Activated T-cell treated with anti-CD3 and anti-CD28 coated beads, Interleukin-2, amount 50 U/mL, for 72 hours (primary cell): Measurements from ENCODE around the gene ENTREP3. TPM values are rescaled to one million over a fixed set of nuclear protein-coding genes. Genes with fewer than 3 reads are reported as not detected.

Source experiments
- ATAC-seq, 2 donors: fragments of 150-1000 bp; cut with Tn5 transposase; replicated peaks in 1 of 2; 2 replicates each; pipeline ENCODE4 v1.10.0; 2021; ENCODE audit warnings: moderate library complexity in 2 of 2, mild to moderate bottlenecking in 1 of 2
- DNase-seq, 2 donors: peaks; one replicate each; pipeline ENCODE4 v3.0.0; 2021 to 2022; ENCODE audit warnings: mixed read lengths in 1 of 2
- H3K27ac Mint-ChIP-seq: one replicate; pipeline ENCODE4 v1.8.0; 2022; ENCODE audit warnings: mild to moderate bottlenecking, moderate library complexity, mixed read lengths
- H3K27me3 Mint-ChIP-seq: one replicate; pipeline ENCODE4 v1.8.0; 2022; ENCODE audit warnings: low read depth, mixed read lengths
- H3K36me3 Mint-ChIP-seq, 2 donors: one replicate each; pipeline ENCODE4 v1.8.0; 2022; ENCODE audit warnings: mixed read lengths in 2 of 2, mild to moderate bottlenecking in 1 of 2; ENCODE audit not compliant: insufficient read depth in 2 of 2
- H3K4me1 Mint-ChIP-seq: one replicate; pipeline ENCODE4 v1.8.0; 2022; ENCODE audit warnings: low read depth, mixed read lengths
- H3K4me3 Mint-ChIP-seq, 2 donors: one replicate each; pipeline ENCODE4 v1.8.0; 2022; ENCODE audit warnings: mild to moderate bottlenecking in 2 of 2, mixed read lengths in 2 of 2, moderate library complexity in 2 of 2
- H3K9me3 Mint-ChIP-seq, 2 donors: one replicate each; pipeline ENCODE4 v1.8.0; 2022; ENCODE audit warnings: mixed read lengths in 2 of 2
- total RNA-seq, 2 donors: library from RNA; stranded (reverse); gene quantifications; one replicate each; pipeline ENCODE4 v1.2.3, GENCODE V29; 2022

The ENTREP3 gene
- total RNA-seq, 2 donors from 2014 or later = 30.7 to 33.8 TPM

- no peak overlapping the region for H3K4me3 Mint-ChIP-seq
- H3K27me3 Mint-ChIP-seq = no peaks in the 10 kb centered on the region
- ATAC-seq (no peak), DNase-seq (no peak)
- no peak overlapping the region for H3K27ac Mint-ChIP-seq
- H3K36me3 Mint-ChIP-seq = peaks cover 0 to 2% of the 10 kb centered on the region in 2 donors
- H3K9me3 Mint-ChIP-seq = no peaks in the 10 kb centered on the region
- H3K4me1 Mint-ChIP-seq = peaks cover 31% of the 10 kb centered on the region
Observed at GRCh38 chr1:155205035-155205434, 50.2 kb downstream of the ENTREP3 start.

DNA sequence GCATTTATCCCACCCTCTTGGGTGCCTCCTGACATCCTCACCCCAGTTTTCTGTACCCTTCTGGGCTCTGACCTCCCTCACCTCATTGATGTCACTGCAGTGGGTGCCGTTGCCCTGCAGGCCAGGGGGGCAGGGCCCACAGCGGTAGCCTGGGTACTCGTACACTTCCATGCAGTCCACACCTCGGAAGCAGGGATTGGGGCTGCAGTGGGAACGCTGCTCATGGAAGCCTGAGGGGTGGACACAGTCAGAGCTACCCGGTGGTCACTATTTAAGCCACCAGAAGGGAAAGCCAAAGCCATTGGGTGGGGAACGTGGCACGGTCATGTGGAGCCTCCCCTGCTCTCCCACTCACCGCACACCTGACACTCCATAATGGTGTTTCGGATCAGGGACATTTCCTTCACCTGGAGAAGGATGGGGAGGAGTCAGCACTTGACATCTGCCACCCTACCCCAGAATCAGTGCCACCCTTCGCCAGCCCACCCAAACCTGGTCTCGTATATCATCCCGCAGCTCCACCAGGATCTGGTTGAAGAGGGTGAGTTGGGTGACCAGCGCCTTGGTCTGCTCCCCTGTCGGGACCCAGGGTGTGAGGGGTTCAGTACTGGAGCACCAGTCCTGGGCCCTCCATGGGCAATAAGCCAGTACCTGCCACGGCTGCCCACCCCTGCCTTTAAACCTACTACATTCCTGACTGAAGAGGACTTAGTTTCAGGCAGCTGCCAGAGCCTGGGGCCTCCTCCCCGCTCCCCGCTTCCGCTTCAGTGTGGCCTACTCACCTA is 52.4 kb downstream of the ENTREP3 start:
- H3K9me3 Mint-ChIP-seq = no peaks in the 10 kb centered on the region
- no peak overlapping the region for H3K27ac Mint-ChIP-seq
- H3K4me3 Mint-ChIP-seq = no peak overlapping the region
- no peaks in the 10 kb centered on the region for H3K36me3 Mint-ChIP-seq
- ATAC-seq (no peak), DNase-seq (no peak)
- H3K27me3 Mint-ChIP-seq = no peaks in the 10 kb centered on the region
- H3K4me1 Mint-ChIP-seq = peaks cover 18% of the 10 kb centered on the region

- no peaks in the 10 kb centered on the region for H3K36me3 Mint-ChIP-seq
- ATAC-seq (no peak), DNase-seq (no peak)
- H3K27me3 Mint-ChIP-seq = no peaks in the 10 kb centered on the region
- peaks cover 11% of the 10 kb centered on the region for H3K4me1 Mint-ChIP-seq
- H3K4me3 Mint-ChIP-seq = no peak overlapping the region
- no peak overlapping the region for H3K27ac Mint-ChIP-seq
- no peaks in the 10 kb centered on the region for H3K9me3 Mint-ChIP-seq
Observed at GRCh38 chr1:155202198-155202597, 53.1 kb downstream of the ENTREP3 start.

GRCh38 chr1:155200920-155201319 is 54.4 kb downstream of the ENTREP3 start:
- no peak overlapping the region for H3K27ac Mint-ChIP-seq
- H3K4me1 Mint-ChIP-seq = peaks cover 1% of the 10 kb centered on the region
- ATAC-seq (no peak), DNase-seq (no peak)
- H3K27me3 Mint-ChIP-seq = no peaks in the 10 kb centered on the region
- no peaks in the 10 kb centered on the region for H3K36me3 Mint-ChIP-seq
- no peak overlapping the region for H3K4me3 Mint-ChIP-seq
- H3K9me3 Mint-ChIP-seq = no peaks in the 10 kb centered on the region

GRCh38 chr1:155199792-155200191 is 55.5 kb downstream of the ENTREP3 start:
- ATAC-seq (no peak), DNase-seq (no peak)
- Mint-ChIP-seq H3K27ac (no peak overlapping the region), H3K36me3 (no peaks in the 10 kb centered on the region), H3K27me3 (no peaks in the 10 kb centered on the region), H3K4me3 (no peak overlapping the region), H3K4me1 (peaks cover 7% of the 10 kb centered on the region), H3K9me3 (no peaks in the 10 kb centered on the region)

- Mint-ChIP-seq H3K36me3 (peaks cover 0 to 3% of the 10 kb centered on the region in 2 donors), H3K9me3 (no peaks in the 10 kb centered on the region), H3K27ac (no peak overlapping the region), H3K4me3 (no peak overlapping the region), H3K27me3 (no peaks in the 10 kb centered on the region), H3K4me1 (peaks cover 16% of the 10 kb centered on the region)
- DNase-seq (no peak), ATAC-seq (no peak)
Observed at GRCh38 chr1:155198547-155198906, 56.8 kb downstream of the ENTREP3 start.

DNA sequence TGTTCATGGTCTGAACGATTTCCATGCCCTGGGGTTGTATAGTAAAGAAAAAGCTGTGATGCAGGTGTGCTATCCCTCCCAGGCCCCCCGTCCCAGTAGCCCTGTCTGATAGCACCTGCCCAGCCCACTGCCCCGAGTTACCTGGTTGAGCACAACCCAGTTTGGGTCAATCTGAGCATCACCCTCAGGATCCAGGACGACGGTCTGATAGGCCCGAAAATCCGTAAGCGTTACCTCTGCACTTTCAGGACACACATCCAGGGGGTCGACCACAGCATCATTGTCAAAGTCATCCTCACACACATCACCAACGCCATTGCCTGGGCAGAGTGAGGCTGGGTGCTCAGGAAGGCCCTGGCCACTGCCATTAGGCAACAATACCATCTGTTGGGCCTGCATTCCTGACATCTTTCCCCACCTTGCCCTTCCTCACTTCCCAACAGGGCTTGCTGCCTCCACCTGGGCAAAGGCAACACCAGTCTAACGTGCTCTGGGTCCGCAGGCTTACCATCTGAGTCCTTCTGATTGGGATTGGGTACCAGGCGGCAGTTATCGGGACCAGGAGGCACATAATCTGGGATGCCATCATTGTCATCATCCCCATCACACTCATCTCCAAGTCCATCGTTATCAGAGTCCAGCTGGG is 57.3 kb downstream of the ENTREP3 start:
- DNase-seq (no peak), ATAC-seq (no peak)
- Mint-ChIP-seq H3K27ac (no peak overlapping the region), H3K4me1 (peaks cover 21% of the 10 kb centered on the region), H3K36me3 (peaks cover 0 to 3% of the 10 kb centered on the region in 2 donors), H3K4me3 (no peak overlapping the region), H3K27me3 (no peaks in the 10 kb centered on the region), H3K9me3 (no peaks in the 10 kb centered on the region)

Other genes with a start within 250 kb of the ENTREP3 start
- 1 to 10 TPM; 1.1 to 1.4 TPM for gene DCST2, start 221.7 kb downstream of the ENTREP3 start, total RNA-seq
- under 1 TPM in 1 of 2 donors, not detected in 1; 0.10 TPM for gene DCST1, start 221.7 kb downstream of the ENTREP3 start, total RNA-seq
- 10 to 100 TPM; 40.8 to 42.1 TPM for gene ADAM15, start 204.2 kb downstream of the ENTREP3 start, total RNA-seq
- gene EFNA4, start 191.7 kb downstream of the ENTREP3 start, total RNA-seq = 1 to 10 TPM; 3.4 to 4.0 TPM
- 1 to 10 TPM; 4.1 to 4.7 TPM for gene EFNA3, start 176.6 kb downstream of the ENTREP3 start, total RNA-seq
- 1 to 10 TPM in 1 of 2 donors, under 1 TPM in 1; 1.00 to 1.4 TPM for gene EFNA1, start 127.6 kb downstream of the ENTREP3 start, total RNA-seq
- gene SLC50A1, start 119.6 kb downstream of the ENTREP3 start, total RNA-seq = 10 to 100 TPM; 65.0 to 66.3 TPM
- gene DPM3, start 115.0 kb downstream of the ENTREP3 start, total RNA-seq = 10 to 100 TPM; 49.4 to 58.9 TPM
- gene KRTCAP2, start 82.2 kb downstream of the ENTREP3 start, total RNA-seq = 100 to 1,000 TPM; 199 to 203 TPM
- gene TRIM46, start 81.6 kb downstream of the ENTREP3 start, total RNA-seq = 1 to 10 TPM; 8.6 to 9.8 TPM
- 10 to 100 TPM; 24.7 to 28.7 TPM for gene THBS3, start 47.6 kb downstream of the ENTREP3 start, total RNA-seq
- 10 to 100 TPM; 25.5 to 27.4 TPM for gene MTX1, start 46.8 kb downstream of the ENTREP3 start, total RNA-seq
- gene SCAMP3, start 6.9 kb upstream of the ENTREP3 start, total RNA-seq = 100 to 1,000 TPM; 112 to 114 TPM
- 10 to 100 TPM; 72.4 to 77.9 TPM for gene CLK2, start 18.0 kb upstream of the ENTREP3 start, total RNA-seq
- 1 to 10 TPM; 3.6 to 4.1 TPM for gene HCN3, start 22.0 kb upstream of the ENTREP3 start, total RNA-seq
- gene PKLR, start 46.0 kb upstream of the ENTREP3 start, total RNA-seq = not detected
- gene FDPS, start 53.4 kb upstream of the ENTREP3 start, total RNA-seq = 100 to 1,000 TPM; 182 to 184 TPM
- 10 to 100 TPM; 20.5 to 26.8 TPM for gene RUSC1, start 65.4 kb upstream of the ENTREP3 start, total RNA-seq